OCI-LY7 (cell line): Measurements from ENCODE around the gene RAB6A. TPM values are rescaled to one million over a fixed set of nuclear protein-coding genes. Genes with fewer than 3 reads are reported as not detected.

Source experiments
- BruUV-seq: library from RNA; stranded (reverse); fragments of 400-500 nt; replicated peaks from 2 replicates; lab custom pipeline; 2021; lab: Mats Ljungman, UMichigan
- CTCF ChIA-PET: fragments of 300-600 bp; sonication (Branson Sonifier 250); formaldehyde crosslinking; loops from one replicate; lab custom pipeline; 2022; ENCODE audit warnings: antibody characterized with exemption; ENCODE audit not compliant: unreplicated experiment; lab: Charles Lee
- POLR2A ChIA-PET: fragments of 300-600 bp; sonication (Branson Sonifier 250); formaldehyde crosslinking; loops from one replicate; lab custom pipeline; 2022; ENCODE audit warnings: antibody characterized with exemption; lab: Charles Lee
- DNase-seq: peaks from one replicate; pipeline ENCODE4 v3.0.0-alpha.2; 2015; ENCODE audit warnings: low spot score
- H2AFZ ChIP-seq: fragments of 200-600 bp; sonication (generic), shearing (Covaris generic); 2 replicates; pipeline ENCODE4 v1.6.1; 2014; ENCODE audit warnings: mild to moderate bottlenecking, antibody characterized with exemption, low read length, moderate library complexity
- H3K27ac ChIP-seq: fragments of 200-600 bp; sonication (generic); 2 replicates; pipeline ENCODE4 v1.5.1; 2014; ENCODE audit warnings: mixed run types, low read depth, mild to moderate bottlenecking, moderate library complexity, low read length, inconsistent platforms; ENCODE audit not compliant: poor library complexity, severe bottlenecking
- H3K36me3 ChIP-seq: fragments of 200-600 bp; sonication (generic); 2 replicates; pipeline ENCODE4 v1.6.1; 2014; ENCODE audit warnings: mild to moderate bottlenecking, antibody characterized with exemption, low read length, moderate library complexity, mixed read lengths; ENCODE audit not compliant: insufficient read depth
- H3K4me1 ChIP-seq: fragments of 200-600 bp; sonication (generic); 2 replicates; pipeline ENCODE4 v1.5.1; 2014; ENCODE audit warnings: mild to moderate bottlenecking, low read length; ENCODE audit not compliant: insufficient read depth, poor library complexity, severe bottlenecking
- H3K4me2 ChIP-seq: fragments of 200-600 bp; sonication (generic); 2 replicates; pipeline ENCODE4 v1.6.1; 2014; ENCODE audit warnings: mild to moderate bottlenecking, low read length
- H3K4me3 ChIP-seq: fragments of 200-600 bp; sonication (generic); 2 replicates; pipeline ENCODE4 v1.5.1; 2014; ENCODE audit warnings: mild to moderate bottlenecking, low read depth, low read length; ENCODE audit not compliant: poor library complexity, severe bottlenecking
- H3K79me2 ChIP-seq: fragments of 200-600 bp; sonication (generic); 2 replicates; pipeline ENCODE4 v1.6.1; 2016; ENCODE audit warnings: low read depth, mild to moderate bottlenecking, low read length, moderate library complexity, mixed read lengths; ENCODE audit not compliant: insufficient read depth
- H3K9me2 ChIP-seq: fragments of 200-600 bp; sonication (generic); 2 replicates; pipeline ENCODE4 v1.6.1; 2016; ENCODE audit warnings: mild to moderate bottlenecking, low read length, mixed read lengths; ENCODE audit not compliant: insufficient read depth
- H3K9me3 ChIP-seq: fragments of 200-600 bp; sonication (generic); 2 replicates; pipeline ENCODE4 v1.6.1; 2014; ENCODE audit warnings: mild to moderate bottlenecking, mixed run types, low read length, mixed read lengths
- H4K20me1 ChIP-seq: fragments of 200-600 bp; sonication (generic); 2 replicates; pipeline ENCODE4 v1.6.1; 2014; ENCODE audit warnings: mild to moderate bottlenecking, antibody characterized with exemption, low read length, moderate library complexity, mixed read lengths; ENCODE audit not compliant: insufficient read depth
- CTCF ChIP-seq: fragments of 200-600 bp; sonication (generic); conservative IDR thresholded peaks from 2 replicates; pipeline ENCODE4 v1.5.1; 2014; ENCODE audit warnings: mild to moderate bottlenecking, antibody characterized with exemption, low read length, moderate library complexity, mixed read lengths
- EZH2phosphoT487 ChIP-seq: fragments of 200-600 bp; sonication (generic); IDR thresholded peaks from 2 replicates; pipeline ENCODE4 v1.6.1; 2018; ENCODE audit warnings: low read depth, borderline replicate concordance, mild to moderate bottlenecking, mixed run types, antibody characterized with exemption, low read length, moderate library complexity, mixed read lengths
- intact Hi-C: fragments of 100-400 bp; cut with micrococcal nuclease; formaldehyde crosslinking; loops from one replicate; pipeline ENCODE4 v1.10.0; 2022; ENCODE audit not compliant: unreplicated experiment
- total RNA-seq, 2 experiments: library from RNA; depleted of rRNA in 1 of 2; stranded (reverse); fragments of >200 nt in 1 of 2; shearing (Covaris generic) in 1 of 2; gene quantifications; 2 replicates each; pipeline ENCODE4 v1.2.3, GENCODE V29; 2014 to 2022

Gene RAB6A
- total RNA-seq, 2 experiments from 2014 or later, result 46.5 to 72.9 TPM

GRCh38 chr11:73648121-73648520, 112.8 kb downstream of the RAB6A start:
- ChIA-PET POLR2A (interaction anchor here (0.5 to 1.0 kb wide), 2 partner anchors 38 to 42 kb away, joined by 4 to 7 read pairs; no protein-coding TSS in a partner anchor), CTCF (no interaction called here)
- Histone ChIP-seq H3K27ac (no peak overlapping the region), H3K9me2 (no peaks in the 10 kb centered on the region), H3K4me3 (no peak overlapping the region), H3K36me3 (no peaks in the 10 kb centered on the region), H3K9me3 (no peaks in the 10 kb centered on the region), H4K20me1 (no peaks in the 10 kb centered on the region), H3K4me2 (peak overlapping the region; percentile 45), H3K79me2 (no peaks in the 10 kb centered on the region), H2AFZ (no peak overlapping the region), H3K4me1 (peaks cover 21% of the 10 kb centered on the region)
- intact Hi-C loops, result no loop called here
- TF ChIP-seq EZH2phosphoT487, result no peak
- TF ChIP-seq CTCF, result no peak
- no peak for DNase-seq
- no TSS peak for BruUV-seq

GRCh38 chr11:73647459-73648100, 113.3 kb downstream of the RAB6A start:
- Histone ChIP-seq H3K4me3 (peak overlapping the region; percentile 18), H3K4me1 (peaks cover 21% of the 10 kb centered on the region), H3K27ac (no peak overlapping the region), H3K36me3 (no peaks in the 10 kb centered on the region), H3K79me2 (no peaks in the 10 kb centered on the region), H2AFZ (peak overlapping the region; percentile 29; the same call in 1 of the 2 replicates), H3K4me2 (peak overlapping the region; percentile 45), H4K20me1 (no peaks in the 10 kb centered on the region), H3K9me2 (no peaks in the 10 kb centered on the region), H3K9me3 (no peaks in the 10 kb centered on the region)
- peak; percentile 78 for DNase-seq
- TF ChIP-seq EZH2phosphoT487, result no peak
- no peak for TF ChIP-seq CTCF
- BruUV-seq, result no TSS peak
- ChIA-PET CTCF (no interaction called here), POLR2A (interaction anchor here (0.9 to 1.0 kb wide), 2 partner anchors 43 to 169 kb away, joined by 3 to 7 read pairs; no protein-coding TSS in a partner anchor)
- intact Hi-C loops, result no loop called here
